CD4-positive, CD25-positive, alpha-beta regulatory T cell (primary cell): Measurements from ENCODE around the gene TMCC3. TPM values are rescaled to one million over a fixed set of nuclear protein-coding genes. Genes with fewer than 3 reads are reported as not detected.
A peak's percentile ranks its signal among the peaks of the same experiment; 100 is the strongest.

Source experiments
- ATAC-seq, 2 donors: fragments of 150-1000 bp; cut with Tn5 transposase; one replicate each; pipeline ENCODE4 v1.10.0; 2021; ENCODE audit warnings: low read depth in 2 of 2, moderate number of reproducible peaks in 2 of 2, moderate library complexity in 1 of 2
- DNase-seq, 3 donors: peaks; one replicate each; pipeline versions ENCODE4 v3.0.0 to v3.0.0-alpha.2; 2012 to 2022; ENCODE audit warnings: mixed read lengths in 1 of 3
- H3K27ac ChIP-seq: one replicate; pipeline ENCODE4 v1.7.0; 2013; ENCODE audit warnings: mild to moderate bottlenecking, low read length; ENCODE audit not compliant: insufficient read depth, poor library complexity, severe bottlenecking
- H3K27me3 ChIP-seq: one replicate; pipeline ENCODE4 v1.7.0; 2013; ENCODE audit warnings: low read length; ENCODE audit not compliant: control insufficient read depth, insufficient read depth
- H3K36me3 ChIP-seq: one replicate; pipeline ENCODE4 v1.7.0; 2013; ENCODE audit warnings: mild to moderate bottlenecking, low read length, moderate library complexity; ENCODE audit not compliant: control insufficient read depth, insufficient read depth
- H3K4me1 ChIP-seq: 2 replicates; pipeline ENCODE4 v1.7.0; 2013; ENCODE audit warnings: mild to moderate bottlenecking, low read length; ENCODE audit not compliant: insufficient read depth, control insufficient read depth, poor library complexity, severe bottlenecking
- H3K4me3 ChIP-seq: one replicate; pipeline ENCODE4 v1.7.0; 2013; ENCODE audit warnings: low read depth, mild to moderate bottlenecking, low read length, moderate library complexity
- H3K9me3 ChIP-seq, 2 experiments: 1 replicate in 1 of 2; 2 replicates in 1 of 2; pipeline ENCODE4 v1.7.0; 2013; ENCODE audit warnings: low read length in 2 of 2, mild to moderate bottlenecking in 1 of 2, moderate library complexity in 1 of 2; ENCODE audit not compliant: control insufficient read depth in 2 of 2
- H3K27ac Mint-ChIP-seq, 3 donors: one replicate each; pipeline ENCODE4 v1.8.0; 2020 to 2022; ENCODE audit warnings: mild to moderate bottlenecking in 3 of 3, mixed read lengths in 3 of 3, moderate library complexity in 2 of 3
- H3K27me3 Mint-ChIP-seq: one replicate; pipeline ENCODE4 v1.8.0; 2022; ENCODE audit warnings: mild to moderate bottlenecking, mixed read lengths
- H3K36me3 Mint-ChIP-seq: one replicate; pipeline ENCODE4 v1.8.0; 2020; ENCODE audit warnings: mixed read lengths
- H3K4me1 Mint-ChIP-seq, 4 donors: one replicate each; pipeline ENCODE4 v1.8.0; 2020 to 2022; ENCODE audit warnings: mixed read lengths in 4 of 4, mild to moderate bottlenecking in 1 of 4
- H3K4me3 Mint-ChIP-seq, 4 donors: one replicate each; pipeline ENCODE4 v1.8.0; 2020 to 2022; ENCODE audit warnings: mild to moderate bottlenecking in 4 of 4, mixed read lengths in 4 of 4, moderate library complexity in 3 of 4
- H3K9me3 Mint-ChIP-seq, 7 donors: one replicate each; pipeline ENCODE4 v1.8.0; 2020 to 2022; ENCODE audit warnings: mixed read lengths in 7 of 7, mild to moderate bottlenecking in 3 of 7, moderate library complexity in 2 of 7
- polyA plus RNA-seq, 4 donors: library from polyadenylated mRNA; unstranded; fragments of 300-500 nt; fragmentation: Illumina TruSeq; gene quantifications; one replicate each; pipeline ENCODE4 v1.2.3, GENCODE V29; 2021
- total RNA-seq: library from RNA; stranded (reverse); gene quantifications from one replicate; pipeline ENCODE4 v1.2.3, GENCODE V29; 2022

TMCC3 gene
- total and polyA plus RNA-seq, 5 donors from 2014 or later = 0.06 to 0.83 (median 0.32) TPM

GRCh38 chr12:94640134-94640928 is 10.0 kb downstream of the TMCC3 start:
- Histone ChIP-seq H3K4me3 (no peak overlapping the region), H3K27ac (no peak overlapping the region), H3K27me3 (peaks cover 20% of the 10 kb centered on the region), H3K36me3 (no peaks in the 10 kb centered on the region), H3K9me3 (no peaks in the 10 kb centered on the region), H3K4me1 (no peaks in the 10 kb centered on the region)
- Mint-ChIP-seq H3K4me3 (no peak overlapping the region), H3K36me3 (no peaks in the 10 kb centered on the region), H3K27ac (no peak overlapping the region), H3K4me1 (peaks cover 0 to 9% (median 7%) of the 10 kb centered on the region in 4 donors), H3K9me3 (no peaks in the 10 kb centered on the region), H3K27me3 (peaks cover 40% of the 10 kb centered on the region)
- peak in 1 of 3 donors; percentile 63 for DNase-seq
- ATAC-seq = no peak

- H3K27me3 Mint-ChIP-seq = peaks cover 39% of the 10 kb centered on the region
- Histone ChIP-seq H3K9me3 (no peaks in the 10 kb centered on the region), H3K4me3 (no peak overlapping the region), H3K27me3 (peaks cover 11% of the 10 kb centered on the region), H3K4me1 (no peaks in the 10 kb centered on the region), H3K27ac (no peak overlapping the region), H3K36me3 (no peaks in the 10 kb centered on the region)
- H3K27ac Mint-ChIP-seq = no peak overlapping the region
- H3K4me1 Mint-ChIP-seq = peaks cover 0 to 5% (median 2%) of the 10 kb centered on the region in 4 donors
- ATAC-seq = no peak
- H3K9me3 Mint-ChIP-seq = no peaks in the 10 kb centered on the region
- H3K4me3 Mint-ChIP-seq = no peak overlapping the region
- no peaks in the 10 kb centered on the region for H3K36me3 Mint-ChIP-seq
- no peak for DNase-seq
These were observed 11.8 kb downstream of the TMCC3 start for GRCh38 chr12:94638521-94638920.

GRCh38 chr12:94637390-94638113 is 12.8 kb downstream of the TMCC3 start:
- ATAC-seq (no peak), DNase-seq (no peak)
- peaks cover 36% of the 10 kb centered on the region for H3K27me3 Mint-ChIP-seq
- no peaks in the 10 kb centered on the region for H3K36me3 Mint-ChIP-seq
- H3K4me3 Mint-ChIP-seq = no peak overlapping the region
- no peak overlapping the region for H3K27ac Mint-ChIP-seq
- no peak overlapping the region for H3K27ac ChIP-seq
- no peak overlapping the region for H3K4me3 ChIP-seq
- no peaks in the 10 kb centered on the region for H3K36me3 ChIP-seq
- H3K27me3 ChIP-seq = peaks cover 6% of the 10 kb centered on the region
- H3K9me3 Mint-ChIP-seq = no peaks in the 10 kb centered on the region
- H3K9me3 ChIP-seq = no peaks in the 10 kb centered on the region
- H3K4me1 ChIP-seq = no peaks in the 10 kb centered on the region
- peaks cover 0 to 5% (median 2%) of the 10 kb centered on the region in 4 donors for H3K4me1 Mint-ChIP-seq

- Histone ChIP-seq H3K36me3 (no peaks in the 10 kb centered on the region), H3K27me3 (peaks cover 6% of the 10 kb centered on the region), H3K4me1 (no peaks in the 10 kb centered on the region), H3K27ac (no peak overlapping the region), H3K9me3 (no peaks in the 10 kb centered on the region), H3K4me3 (no peak overlapping the region)
- H3K4me1 Mint-ChIP-seq = peaks cover 0 to 5% (median 2%) of the 10 kb centered on the region in 4 donors
- no peaks in the 10 kb centered on the region for H3K9me3 Mint-ChIP-seq
- no peak overlapping the region for H3K4me3 Mint-ChIP-seq
- peaks cover 32% of the 10 kb centered on the region for H3K27me3 Mint-ChIP-seq
- no peak overlapping the region for H3K27ac Mint-ChIP-seq
- no peaks in the 10 kb centered on the region for H3K36me3 Mint-ChIP-seq
- no peak for ATAC-seq
- no peak for DNase-seq
These were observed 13.8 kb downstream of the TMCC3 start for GRCh38 chr12:94636462-94637085.

GRCh38 chr12:94634717-94635116 is 15.6 kb downstream of the TMCC3 start:
- no peaks in the 10 kb centered on the region for H3K36me3 Mint-ChIP-seq
- H3K4me3 Mint-ChIP-seq = no peak overlapping the region
- Histone ChIP-seq H3K4me3 (no peak overlapping the region), H3K36me3 (no peaks in the 10 kb centered on the region), H3K27ac (no peak overlapping the region), H3K27me3 (peaks cover 6% of the 10 kb centered on the region), H3K4me1 (no peaks in the 10 kb centered on the region), H3K9me3 (no peaks in the 10 kb centered on the region)
- DNase-seq (no peak), ATAC-seq (no peak)
- H3K27ac Mint-ChIP-seq = no peak overlapping the region
- H3K27me3 Mint-ChIP-seq = peaks cover 30% of the 10 kb centered on the region
- H3K4me1 Mint-ChIP-seq = no peaks in the 10 kb centered on the region
- H3K9me3 Mint-ChIP-seq = no peaks in the 10 kb centered on the region

- ATAC-seq (no peak), DNase-seq (no peak)
- H3K36me3 Mint-ChIP-seq = no peaks in the 10 kb centered on the region
- Histone ChIP-seq H3K4me1 (no peaks in the 10 kb centered on the region), H3K4me3 (no peak overlapping the region), H3K9me3 (no peaks in the 10 kb centered on the region), H3K27ac (no peak overlapping the region), H3K36me3 (no peaks in the 10 kb centered on the region), H3K27me3 (peaks cover 6% of the 10 kb centered on the region)
- no peaks in the 10 kb centered on the region for H3K4me1 Mint-ChIP-seq
- peaks cover 20% of the 10 kb centered on the region for H3K27me3 Mint-ChIP-seq
- no peak overlapping the region for H3K27ac Mint-ChIP-seq
- no peaks in the 10 kb centered on the region for H3K9me3 Mint-ChIP-seq
- H3K4me3 Mint-ChIP-seq = no peak overlapping the region
These were observed 17.0 kb downstream of the TMCC3 start for GRCh38 chr12:94633401-94633800.

GRCh38 chr12:94631058-94631457 is 19.3 kb downstream of the TMCC3 start:
- H3K27me3 Mint-ChIP-seq = peaks cover 10% of the 10 kb centered on the region
- H3K27ac Mint-ChIP-seq = no peak overlapping the region
- Histone ChIP-seq H3K27ac (no peak overlapping the region), H3K9me3 (no peaks in the 10 kb centered on the region), H3K4me1 (no peaks in the 10 kb centered on the region), H3K36me3 (no peaks in the 10 kb centered on the region), H3K27me3 (peaks cover 4% of the 10 kb centered on the region), H3K4me3 (no peak overlapping the region)
- no peaks in the 10 kb centered on the region for H3K4me1 Mint-ChIP-seq
- H3K9me3 Mint-ChIP-seq = no peaks in the 10 kb centered on the region
- ATAC-seq (no peak), DNase-seq (no peak)
- H3K4me3 Mint-ChIP-seq = no peak overlapping the region
- H3K36me3 Mint-ChIP-seq = no peaks in the 10 kb centered on the region
